ENCODE measurements around the gene TDG.

The TDG gene

GRCh38 chr12:103965590-103966504, at the start of gene TDG:
TSS of gene TDG (plus strand) at chr12:103965872. CDS start at chr12:103966038, 166 bp downstream.
- TF ChIP-seq GATA1 (IDR thresholded peaks at IDR 0.05; ENCODE audit: low read depth, low read length) (no peak), POLR2A (IDR thresholded peaks at IDR 0.05; ENCODE audit: low read length) (peak; percentile 98)

GRCh38 chr12:103917873-103918272, 47.8 kb upstream of the TDG start:
- no peak for DNase-seq
- no peak for TF ChIP-seq GATA1 (IDR thresholded peaks at IDR 0.05; ENCODE audit: low read depth, low read length)
- no peak for TF ChIP-seq POLR2A (IDR thresholded peaks at IDR 0.05; ENCODE audit: low read length)

More at GRCh38 chr12:103965590-103966504, at the start of gene TDG:
- DNase-seq = peak; percentile 97 to 98

- TF ChIP-seq GATA1 (IDR thresholded peaks at IDR 0.05; ENCODE audit: low read depth, low read length) (no peak), POLR2A (IDR thresholded peaks at IDR 0.05; ENCODE audit: low read length) (no peak)
- no peak for DNase-seq
Measured at GRCh38 chr12:103924761-103925641, 40.7 kb upstream of the TDG start.

DNA sequence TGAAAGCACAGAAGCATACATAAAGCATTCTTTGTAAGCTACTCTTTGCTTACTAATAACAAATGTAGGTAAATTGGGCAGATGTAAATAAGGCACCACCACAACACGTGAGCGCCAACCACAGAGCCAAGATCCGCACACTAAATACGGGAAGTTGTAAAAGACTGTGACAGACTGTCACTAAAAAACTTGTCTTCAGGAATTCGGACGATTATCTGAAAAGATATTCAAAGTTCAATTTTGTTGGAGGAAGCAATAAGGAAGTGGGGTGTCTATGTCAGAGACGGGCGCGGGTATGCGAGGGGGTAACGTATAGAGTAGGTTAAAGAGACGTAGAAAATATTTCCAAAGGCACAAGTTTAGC, 37.0 kb upstream of the TDG start:
- TF ChIP-seq GATA1 (IDR thresholded peaks at IDR 0.05; ENCODE audit: low read depth, low read length) = no peak
- no peak for TF ChIP-seq POLR2A (IDR thresholded peaks at IDR 0.05; ENCODE audit: low read length)
- DNase-seq = peak in 1 of 2 experiments; percentile 47

DNA sequence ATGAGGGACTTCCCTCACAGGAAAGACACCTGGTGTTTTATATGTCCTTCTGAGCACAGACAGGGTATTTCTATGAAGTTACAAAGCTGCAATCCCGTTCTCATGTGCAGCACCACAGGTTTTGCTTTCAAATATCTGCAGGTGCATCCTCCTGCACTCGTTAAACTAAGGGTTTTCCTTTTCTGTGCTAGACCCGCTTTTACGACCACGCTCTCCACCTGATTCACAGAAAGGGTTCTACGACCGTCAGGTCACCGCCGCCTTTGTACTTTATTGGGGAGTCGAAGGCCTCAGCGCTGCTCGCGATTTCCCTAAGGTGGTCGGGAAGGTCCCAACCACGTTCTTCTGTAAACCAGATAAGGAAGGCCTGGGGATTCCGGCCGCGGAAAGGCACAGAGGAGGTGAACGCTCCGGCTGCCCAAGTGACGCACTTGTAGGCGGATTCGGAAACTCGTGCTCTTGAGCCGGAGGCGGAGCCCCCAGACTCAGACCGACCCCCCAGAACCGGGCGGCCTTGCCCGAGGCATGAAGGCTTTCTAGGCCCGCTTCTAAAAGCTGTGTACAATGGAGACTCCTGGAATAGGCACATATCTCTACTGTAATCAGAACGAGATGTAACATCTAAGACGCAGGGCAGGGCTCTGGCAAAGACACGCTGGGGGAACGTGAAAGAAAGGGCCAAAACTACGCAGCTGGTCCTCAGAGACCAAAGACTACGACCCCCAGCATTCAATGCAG, 36.5 kb upstream of the TDG start:
- TF ChIP-seq GATA1 (IDR thresholded peaks at IDR 0.05; ENCODE audit: low read depth, low read length) (no peak), POLR2A (IDR thresholded peaks at IDR 0.05; ENCODE audit: low read length) (peak; percentile 30)
- DNase-seq = peak; percentile 80 to 84

GRCh38 chr12:103929784-103930033, 36.0 kb upstream of the TDG start:
- DNase-seq = peak; percentile 94
- TF ChIP-seq POLR2A (IDR thresholded peaks at IDR 0.05; ENCODE audit: low read length) = no peak
- TF ChIP-seq GATA1 (IDR thresholded peaks at IDR 0.05; ENCODE audit: low read depth, low read length) = no peak

- TF ChIP-seq POLR2A (IDR thresholded peaks at IDR 0.05; ENCODE audit: low read length) = peak; percentile 86
- no peak for TF ChIP-seq GATA1 (IDR thresholded peaks at IDR 0.05; ENCODE audit: low read depth, low read length)
Measured at GRCh38 chr12:103930034-103930786, 35.5 kb upstream of the TDG start, which contains the start of gene HSP90B1. TSS of gene HSP90B1 (plus strand) at chr12:103930410. CDS start at chr12:103930516, 106 bp downstream.

DNA sequence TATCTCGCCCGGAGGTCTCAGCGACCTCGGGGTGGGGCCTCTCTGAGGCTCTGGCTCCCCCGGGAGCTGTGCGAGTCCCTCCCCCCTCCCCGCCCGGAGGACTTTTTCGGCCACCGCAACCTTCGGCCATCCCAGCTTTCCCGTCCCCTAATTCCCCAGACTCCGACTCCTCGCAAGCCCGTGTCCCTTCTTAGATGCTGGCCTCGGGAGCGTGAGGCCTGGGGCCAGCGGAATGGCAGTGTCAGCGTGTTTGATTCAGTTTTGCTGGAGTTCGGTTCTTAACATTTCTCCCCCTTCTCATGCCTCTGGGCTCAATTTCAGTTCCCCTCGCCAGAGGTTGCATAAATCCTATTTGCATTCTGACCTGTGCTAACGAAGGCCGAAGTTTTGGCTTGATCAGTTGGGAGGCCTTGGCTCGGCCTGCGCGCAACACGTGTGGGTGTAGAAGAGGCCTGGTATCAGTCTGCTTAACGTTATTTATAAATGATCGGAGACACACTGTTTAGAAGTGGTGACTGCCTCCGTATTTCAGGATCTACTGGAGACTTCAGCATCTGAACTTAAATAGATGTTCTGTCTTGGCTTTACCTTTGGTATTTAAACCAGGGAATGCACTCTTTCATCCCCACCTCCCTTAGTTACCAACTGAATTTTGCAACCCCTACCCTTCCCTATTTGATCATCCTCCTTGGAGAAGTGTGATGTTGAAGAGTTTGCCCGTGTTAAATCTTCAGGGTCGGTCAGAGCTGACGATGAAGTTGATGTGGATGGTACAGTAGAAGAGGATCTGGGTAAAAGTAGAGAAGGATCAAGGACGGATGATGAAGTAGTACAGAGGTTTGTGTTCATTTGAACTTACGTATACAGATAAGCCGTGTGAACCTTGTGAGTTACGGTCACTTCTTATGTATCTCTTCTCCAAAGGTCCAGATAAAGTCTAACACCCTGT, 34.6 kb upstream of the TDG start:
- TF ChIP-seq POLR2A (IDR thresholded peaks at IDR 0.05; ENCODE audit: low read length) (no peak), GATA1 (IDR thresholded peaks at IDR 0.05; ENCODE audit: low read depth, low read length) (no peak)
- peak; percentile 69 to 76 for DNase-seq

More at GRCh38 chr12:103930034-103930786, 35.5 kb upstream of the TDG start, which contains the start of gene HSP90B1:
- DNase-seq = peak; percentile 100

DNA sequence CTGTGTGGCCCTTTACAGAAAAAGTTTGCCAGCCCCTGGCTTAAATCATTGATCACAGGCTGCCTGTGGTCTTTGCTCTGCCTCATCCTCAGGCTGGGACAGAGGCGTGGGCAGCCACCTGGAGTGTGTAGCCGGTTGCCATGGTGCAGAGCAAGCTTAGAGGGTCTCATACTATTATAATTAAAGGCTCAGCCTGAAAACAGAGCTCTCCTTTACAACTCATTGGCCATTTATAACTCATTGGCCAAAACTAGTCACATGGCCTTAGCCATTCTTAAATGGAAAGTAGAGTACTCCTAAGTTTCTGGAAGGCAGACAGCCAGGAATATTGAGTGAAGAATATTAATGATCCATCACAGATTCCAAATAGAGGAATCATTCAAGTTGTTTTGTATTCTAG, 32.4 kb upstream of the TDG start:
- TF ChIP-seq POLR2A (IDR thresholded peaks at IDR 0.05; ENCODE audit: low read length) = no peak
- TF ChIP-seq GATA1 (IDR thresholded peaks at IDR 0.05; ENCODE audit: low read depth, low read length) = no peak
- no peak for DNase-seq

DNA sequence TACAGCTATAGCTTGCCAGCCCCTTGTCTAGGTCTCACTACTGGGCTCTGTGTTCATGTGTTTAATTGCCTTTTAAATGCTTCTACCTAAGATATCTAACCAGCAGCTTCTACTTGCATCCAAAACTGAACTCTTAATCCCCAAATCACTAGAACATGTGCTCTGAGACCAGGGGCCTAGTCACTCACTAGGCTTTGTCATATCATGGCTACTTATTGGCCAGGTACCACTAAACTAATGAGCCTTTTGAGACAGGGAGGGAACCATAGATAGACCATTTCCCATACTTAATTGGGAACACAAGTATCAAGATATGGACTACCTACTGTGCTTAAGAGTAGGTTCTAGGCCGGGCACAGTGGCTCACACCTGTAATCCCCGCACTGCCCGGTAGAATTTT, 29.0 kb upstream of the TDG start:
- DNase-seq = no peak
- TF ChIP-seq GATA1 (IDR thresholded peaks at IDR 0.05; ENCODE audit: low read depth, low read length) = no peak
- TF ChIP-seq POLR2A (IDR thresholded peaks at IDR 0.05; ENCODE audit: low read length) = no peak

DNA sequence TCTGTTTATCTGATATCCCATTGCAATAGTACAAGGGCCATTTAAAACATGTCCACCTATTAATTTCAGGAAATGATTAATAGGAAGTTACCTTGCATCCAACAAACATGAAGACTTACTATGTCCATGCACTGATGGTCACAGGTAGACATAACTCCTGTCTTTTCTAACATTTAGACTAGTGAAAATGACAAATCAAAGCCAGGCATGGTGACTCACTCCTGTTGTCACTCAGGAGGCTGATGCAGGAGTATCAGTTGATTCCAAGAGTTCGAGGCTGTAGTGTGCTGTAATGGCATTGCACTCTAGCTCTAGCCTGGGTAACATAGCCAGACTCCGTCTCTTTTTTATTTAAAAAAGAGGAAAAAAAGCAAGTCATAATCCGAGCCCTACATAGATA, 20.7 kb upstream of the TDG start:
- no peak for DNase-seq
- TF ChIP-seq GATA1 (IDR thresholded peaks at IDR 0.05; ENCODE audit: low read depth, low read length) (no peak), POLR2A (IDR thresholded peaks at IDR 0.05; ENCODE audit: low read length) (no peak)

All from erythroblast (primary cell).